Uterus (tissue), 2 donors: ENCODE results near the gene SRPK2.

Experiments
- POLR2A ChIP-seq, 2 donors: fragments of 450-650 bp; IDR thresholded peaks; one replicate each; pipeline ENCODE4 v1.6.1; 2016; ENCODE audit warnings: antibody characterized with exemption in 2 of 2, mild to moderate bottlenecking in 1 of 2, moderate library complexity in 1 of 2
- TF ChIP-seq, protein P1 (sequence below), 4 experiments: fragments of 200-600 bp in 2 of 4; fragments of 450-650 bp in 2 of 4; sonication (generic) in 2 of 4; IDR thresholded peaks; one replicate each; pipeline ENCODE4 v1.5.1; 2016 to 2019; ENCODE audit warnings: antibody characterized with exemption in 4 of 4, mild to moderate bottlenecking in 2 of 4, moderate library complexity in 1 of 4

DNA sequence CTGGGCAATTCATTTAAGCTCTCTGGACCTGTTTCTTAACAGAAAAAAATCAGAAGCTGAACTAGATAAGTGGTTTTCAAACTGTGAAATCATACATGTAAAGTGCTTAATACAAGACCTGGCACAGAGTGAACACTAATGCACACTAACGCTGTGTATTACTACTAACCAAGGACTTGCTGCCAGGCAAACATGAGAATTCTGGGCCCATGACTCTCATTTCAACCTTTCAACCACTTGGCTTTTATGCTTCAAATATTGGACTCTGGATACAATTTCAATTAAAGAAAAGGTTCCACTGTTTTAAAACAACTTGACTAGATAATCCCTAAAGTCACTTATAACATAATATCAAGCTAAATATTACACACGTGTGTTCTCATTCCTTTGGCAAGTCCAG, 73.4 kb downstream of the SRPK2 start:
- TF ChIP-seq, protein P1, sequence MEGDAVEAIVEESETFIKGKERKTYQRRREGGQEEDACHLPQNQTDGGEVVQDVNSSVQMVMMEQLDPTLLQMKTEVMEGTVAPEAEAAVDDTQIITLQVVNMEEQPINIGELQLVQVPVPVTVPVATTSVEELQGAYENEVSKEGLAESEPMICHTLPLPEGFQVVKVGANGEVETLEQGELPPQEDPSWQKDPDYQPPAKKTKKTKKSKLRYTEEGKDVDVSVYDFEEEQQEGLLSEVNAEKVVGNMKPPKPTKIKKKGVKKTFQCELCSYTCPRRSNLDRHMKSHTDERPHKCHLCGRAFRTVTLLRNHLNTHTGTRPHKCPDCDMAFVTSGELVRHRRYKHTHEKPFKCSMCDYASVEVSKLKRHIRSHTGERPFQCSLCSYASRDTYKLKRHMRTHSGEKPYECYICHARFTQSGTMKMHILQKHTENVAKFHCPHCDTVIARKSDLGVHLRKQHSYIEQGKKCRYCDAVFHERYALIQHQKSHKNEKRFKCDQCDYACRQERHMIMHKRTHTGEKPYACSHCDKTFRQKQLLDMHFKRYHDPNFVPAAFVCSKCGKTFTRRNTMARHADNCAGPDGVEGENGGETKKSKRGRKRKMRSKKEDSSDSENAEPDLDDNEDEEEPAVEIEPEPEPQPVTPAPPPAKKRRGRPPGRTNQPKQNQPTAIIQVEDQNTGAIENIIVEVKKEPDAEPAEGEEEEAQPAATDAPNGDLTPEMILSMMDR (IDR thresholded peaks at IDR 0.05): no peak
- no peak for TF ChIP-seq POLR2A (IDR thresholded peaks at IDR 0.05)
